HG02642 (cell line): ENCODE measurements around the gene MESD.
"Not testable (repeated sequence)": the region's sequence is repeated elsewhere in the genome, so short reads cannot be mapped to it uniquely, and the experiment has no call there.

Experiments used
- ATAC-seq: cut with Tn5 transposase; IDR thresholded peaks from one replicate; pipeline ENCODE4 v1.9.1; 2021; ENCODE audit warnings: mild to moderate bottlenecking; ENCODE audit not compliant: unreplicated experiment, poor library complexity

The MESD gene

DNA sequence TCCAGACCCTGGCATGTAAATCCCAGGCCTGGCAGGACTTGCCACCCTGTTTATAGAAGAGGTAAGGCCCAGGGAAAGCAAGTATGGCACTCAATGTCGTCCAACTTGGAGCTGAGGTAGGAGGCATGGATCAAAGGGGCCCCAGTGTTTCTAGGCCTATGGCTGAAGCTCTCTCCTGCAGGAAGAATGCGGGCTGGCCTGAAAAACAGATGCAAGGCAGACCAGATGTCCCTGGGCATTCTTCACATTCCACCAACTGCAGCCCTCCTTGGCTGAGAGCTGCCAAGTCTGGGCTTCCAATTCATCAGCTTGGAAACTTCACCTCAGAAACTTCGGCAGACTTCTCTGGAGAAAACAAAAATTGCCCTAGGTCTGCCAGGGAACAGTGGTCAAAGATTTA lies 22.2 kb downstream of the MESD start:
- ATAC-seq = no peak

DNA sequence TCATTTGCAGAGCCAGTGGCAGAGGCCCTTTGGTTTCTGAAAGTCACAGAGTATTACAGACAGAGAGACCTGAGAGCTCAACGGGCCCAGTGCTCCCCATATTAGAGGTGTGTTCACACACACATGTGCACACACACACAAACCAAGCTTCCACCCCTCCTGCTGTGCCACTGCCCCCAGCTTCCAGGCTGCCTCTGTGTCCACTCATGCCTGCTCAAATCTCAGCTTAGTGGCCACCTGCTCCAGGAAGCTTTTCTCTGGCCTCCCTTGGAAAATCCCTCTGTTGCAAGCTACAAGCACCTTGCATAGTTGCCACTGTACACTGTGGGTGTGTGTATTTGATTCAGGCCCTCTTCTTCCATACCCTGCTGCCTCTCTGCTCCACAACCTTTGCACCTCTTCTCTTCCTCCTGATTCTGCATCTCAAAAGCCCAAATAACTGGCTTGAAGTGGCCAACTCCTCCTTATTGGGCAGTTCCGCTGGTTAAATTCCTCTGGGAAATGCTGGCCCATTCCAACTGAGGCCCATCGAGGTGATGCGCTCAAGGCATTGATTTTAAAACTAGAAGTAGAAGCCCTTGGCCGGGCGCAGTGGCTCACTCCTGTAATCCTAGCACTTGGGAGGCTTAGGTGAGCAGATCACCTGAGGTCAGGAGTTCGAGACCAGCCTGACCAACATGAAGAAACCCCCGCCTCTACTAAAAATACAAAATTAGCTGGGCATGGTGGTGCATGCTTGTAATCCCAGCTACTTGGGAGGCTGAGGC lies 23.0 kb downstream of the MESD start:
- ATAC-seq = no peak

DNA sequence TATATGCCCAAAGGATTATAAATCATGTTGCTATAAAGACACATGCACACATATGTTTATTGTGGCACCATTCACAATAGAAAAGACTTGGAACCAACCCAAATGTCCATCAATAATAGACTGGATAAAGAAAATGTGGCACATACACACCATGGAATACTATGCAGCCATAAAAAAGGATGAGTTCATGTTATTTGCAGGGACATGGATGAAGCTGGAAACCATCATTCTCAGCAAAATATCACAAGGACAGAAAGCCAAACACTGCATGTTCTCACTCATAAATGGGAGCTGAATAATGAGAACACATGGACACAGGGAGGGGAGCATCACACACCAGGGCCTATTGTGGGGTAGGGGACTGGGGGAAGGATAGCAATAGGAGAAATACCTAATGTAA lies 24.2 kb downstream of the MESD start:
- ATAC-seq = not testable (repeated sequence)

DNA sequence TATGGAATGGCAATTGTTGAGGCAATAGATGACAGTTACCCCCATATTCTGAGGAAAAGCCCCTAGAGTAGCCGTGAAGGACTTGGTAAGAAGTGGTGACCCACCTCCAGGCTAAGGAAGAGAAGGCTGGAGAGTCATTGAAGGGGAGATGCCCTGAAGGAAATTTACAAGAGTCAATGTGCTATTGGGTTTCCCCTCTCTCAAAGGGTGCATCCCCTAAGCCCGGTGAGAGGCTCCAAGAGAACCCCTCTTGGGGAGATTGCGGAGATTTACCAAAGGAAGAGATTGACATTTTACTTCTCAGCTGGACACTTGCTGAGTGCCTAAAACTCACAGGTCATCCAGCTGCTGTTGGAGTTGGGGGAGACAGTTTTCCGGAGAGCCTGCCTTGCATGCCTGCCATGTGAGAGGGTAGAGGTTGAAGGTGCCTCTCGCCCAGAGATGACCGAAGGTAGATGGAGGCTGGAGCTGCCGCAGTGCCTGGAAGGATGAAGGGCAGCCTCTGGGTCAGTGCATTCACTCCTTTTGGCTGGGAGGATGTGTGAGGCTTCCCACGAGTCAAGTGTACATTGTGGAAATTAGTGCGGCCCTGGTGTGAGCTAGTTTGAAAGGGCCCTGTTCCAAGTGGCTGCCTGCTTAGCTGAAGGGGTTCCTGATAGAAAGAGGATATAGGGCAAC lies 30.7 kb downstream of the MESD start:
- no peak for ATAC-seq

DNA sequence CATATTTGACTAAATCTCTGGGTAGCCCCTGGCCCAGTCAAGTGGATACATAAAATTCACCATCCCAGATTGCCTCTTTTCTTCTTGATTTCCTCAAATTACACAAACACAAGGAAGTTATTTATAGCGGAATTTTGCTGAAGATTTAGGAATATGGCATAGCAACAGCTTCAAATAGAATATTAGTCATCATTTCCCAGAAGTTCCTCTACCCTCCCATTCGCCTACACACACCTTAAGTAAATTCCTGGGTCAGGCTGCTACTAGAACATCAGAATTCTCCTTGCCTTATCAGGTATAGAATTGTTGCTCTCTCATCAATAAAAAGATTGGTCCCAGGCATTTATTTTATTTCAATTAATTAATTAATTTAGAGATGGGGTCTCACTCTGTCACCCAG lies 31.6 kb downstream of the MESD start:
- no peak for ATAC-seq

DNA sequence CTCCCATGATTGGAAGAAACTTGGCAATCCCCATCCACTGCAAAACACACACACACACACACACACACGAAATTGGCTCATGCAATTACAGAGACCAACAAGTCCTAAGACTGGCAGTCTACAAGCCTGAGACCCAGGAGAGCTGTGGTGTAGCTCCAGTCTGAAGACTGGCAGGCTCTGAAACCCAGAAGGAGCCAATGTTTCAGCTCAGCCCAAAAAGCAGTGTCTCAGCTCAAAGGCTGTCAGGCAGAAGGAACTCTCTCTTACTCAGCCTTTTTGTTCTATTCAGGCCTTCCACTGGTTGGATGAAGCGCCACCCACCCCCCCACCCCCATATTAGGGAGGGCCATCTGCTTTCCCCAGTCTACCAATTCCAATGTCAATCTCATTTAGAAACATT lies 32.1 kb downstream of the MESD start:
- no peak for ATAC-seq

DNA sequence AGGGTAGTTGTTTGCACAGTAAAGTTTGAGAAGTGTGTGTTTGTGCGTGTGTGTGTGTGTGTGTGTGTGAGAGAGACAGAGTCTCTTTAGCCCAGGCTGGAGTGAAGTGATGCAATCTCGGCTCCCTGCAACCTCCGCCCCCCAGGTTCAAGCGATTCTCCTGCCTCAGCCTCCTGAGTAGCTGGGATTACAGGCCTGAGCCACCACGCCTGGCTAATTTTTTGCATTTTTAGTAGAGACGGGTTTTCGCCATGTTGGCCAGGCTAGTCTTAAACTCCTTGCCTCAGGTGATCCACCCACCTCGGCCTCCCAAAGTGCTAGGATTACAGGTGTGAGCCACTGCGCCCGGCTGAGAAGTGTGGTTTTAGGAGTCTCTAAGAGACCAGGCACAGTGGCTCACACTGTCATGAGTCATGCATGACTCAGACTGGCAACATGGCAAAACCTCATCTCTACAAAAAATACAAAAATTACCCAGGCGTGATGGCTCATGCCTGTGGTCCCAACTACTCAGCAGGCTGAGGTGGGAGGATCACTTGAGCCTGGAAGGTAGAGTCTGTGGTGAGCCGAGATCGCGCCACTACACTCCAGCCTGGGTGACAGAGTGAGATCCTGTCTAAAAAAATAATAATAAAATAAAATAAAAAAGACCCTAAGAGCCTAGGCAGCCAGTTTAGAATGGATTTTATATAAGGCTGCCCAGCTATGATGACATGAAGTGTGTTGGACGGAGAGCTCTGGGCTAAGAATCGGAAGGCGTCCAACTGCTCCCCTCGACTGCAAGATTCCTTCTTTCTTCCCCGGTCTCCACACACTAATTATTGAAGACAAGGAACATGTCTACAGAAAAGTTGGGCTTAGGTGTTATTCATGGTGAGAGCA lies 33.8 kb downstream of the MESD start:
- not testable (repeated sequence) for ATAC-seq

DNA sequence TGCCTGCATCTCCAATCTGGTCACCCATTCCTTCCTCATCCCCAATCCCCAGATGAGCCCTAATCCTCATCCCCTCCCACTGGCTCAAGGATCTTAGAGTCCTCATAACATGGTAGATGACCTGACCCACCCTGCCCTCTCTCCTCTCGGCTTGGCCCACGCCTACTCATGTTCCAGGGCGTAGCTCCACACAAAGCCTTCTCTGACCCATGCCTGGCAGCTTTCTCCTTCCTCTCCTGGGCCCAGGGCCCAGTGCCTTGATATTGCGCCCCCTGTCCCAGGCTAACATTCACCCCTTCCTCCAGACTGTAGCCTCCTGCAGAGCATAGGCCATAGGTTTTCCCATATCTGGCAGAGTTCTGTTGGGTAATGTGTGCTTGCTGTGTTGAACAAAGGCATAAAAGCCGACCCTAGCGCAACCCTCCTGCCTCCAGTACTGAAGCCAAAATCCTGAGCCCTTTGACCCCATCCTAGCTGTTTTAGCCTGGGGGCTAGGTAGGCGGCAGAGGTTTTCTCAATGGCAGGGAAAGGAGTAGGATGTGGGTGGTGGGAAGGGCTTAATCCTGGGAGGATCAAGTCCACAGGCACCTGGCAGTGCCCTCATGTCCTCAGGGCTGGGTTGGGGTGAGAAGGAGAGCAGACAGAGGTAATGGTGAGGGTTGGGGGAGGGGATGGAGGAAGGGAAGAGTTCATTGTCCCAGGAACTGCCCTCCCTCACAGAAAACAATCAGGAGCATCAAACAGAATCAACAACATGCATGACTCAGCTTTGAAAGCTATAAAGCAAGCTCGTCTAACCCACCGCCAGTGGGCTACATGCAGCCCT lies 35.5 kb downstream of the MESD start:
- ATAC-seq = no peak

DNA sequence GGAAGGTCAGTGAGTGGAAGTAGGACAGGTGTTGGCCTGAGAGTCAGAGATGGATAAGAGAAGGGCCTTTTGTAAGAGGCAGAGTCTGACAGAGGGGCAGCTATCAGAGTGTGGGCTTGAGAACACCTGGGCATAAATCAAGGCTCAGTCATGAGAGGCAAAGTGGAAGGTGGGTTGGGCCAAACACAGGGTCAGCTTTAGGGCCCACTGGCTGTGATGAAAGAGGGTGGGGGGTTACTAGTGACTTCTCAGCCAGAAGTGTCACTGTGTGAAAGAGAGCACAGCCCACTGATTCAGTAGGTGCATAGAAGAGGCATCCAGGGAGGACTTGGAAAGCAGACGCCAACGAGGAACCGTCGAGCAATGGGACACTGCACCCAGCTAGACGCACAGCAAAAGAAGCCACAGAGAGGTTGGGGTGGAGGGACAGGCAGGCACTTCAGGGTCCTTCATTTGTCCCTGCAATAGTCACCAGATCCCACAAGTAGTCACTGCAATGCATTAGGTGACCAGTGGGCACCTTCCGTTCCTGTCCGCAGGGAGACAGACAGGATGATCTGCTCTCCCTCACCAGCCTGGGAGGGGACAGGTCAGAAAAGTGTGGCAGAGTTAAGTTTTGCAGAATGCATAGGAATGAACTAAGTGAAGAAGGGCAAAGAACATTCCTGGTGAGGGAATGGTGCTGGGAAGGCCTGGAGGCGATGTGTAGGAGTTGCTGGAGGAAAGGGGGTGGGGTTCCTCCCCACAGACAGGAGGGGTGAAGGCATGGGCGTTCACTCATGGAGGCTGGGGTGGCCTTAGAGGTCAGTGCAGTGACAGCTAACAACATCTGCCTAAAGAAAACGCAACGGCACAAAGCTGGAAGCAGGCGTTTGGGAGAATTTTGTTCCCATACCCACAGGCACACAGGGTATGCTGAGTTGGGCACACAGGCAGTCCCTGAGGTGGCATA lies 36.3 kb downstream of the MESD start:
- ATAC-seq = no peak

DNA sequence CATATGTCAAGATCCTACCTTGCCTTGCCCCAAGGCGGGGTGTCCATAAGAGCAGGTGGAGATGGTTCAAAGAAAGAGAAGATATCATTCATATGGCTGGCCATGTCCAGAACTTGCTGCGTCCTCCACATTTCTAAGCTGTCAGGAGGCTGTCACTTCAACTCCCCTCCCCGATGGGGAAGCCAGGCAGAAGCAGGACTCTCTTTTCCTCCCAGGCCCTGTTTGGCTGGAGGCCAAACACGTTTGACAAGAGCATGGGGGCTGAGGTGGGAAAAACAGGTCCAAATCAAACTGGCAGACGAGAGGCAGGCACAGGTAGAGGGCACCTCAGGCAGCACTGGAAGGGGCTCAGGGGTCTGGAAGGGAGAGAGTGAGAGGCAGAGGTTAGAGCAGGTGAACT lies 37.7 kb downstream of the MESD start:
- no peak for ATAC-seq

DNA sequence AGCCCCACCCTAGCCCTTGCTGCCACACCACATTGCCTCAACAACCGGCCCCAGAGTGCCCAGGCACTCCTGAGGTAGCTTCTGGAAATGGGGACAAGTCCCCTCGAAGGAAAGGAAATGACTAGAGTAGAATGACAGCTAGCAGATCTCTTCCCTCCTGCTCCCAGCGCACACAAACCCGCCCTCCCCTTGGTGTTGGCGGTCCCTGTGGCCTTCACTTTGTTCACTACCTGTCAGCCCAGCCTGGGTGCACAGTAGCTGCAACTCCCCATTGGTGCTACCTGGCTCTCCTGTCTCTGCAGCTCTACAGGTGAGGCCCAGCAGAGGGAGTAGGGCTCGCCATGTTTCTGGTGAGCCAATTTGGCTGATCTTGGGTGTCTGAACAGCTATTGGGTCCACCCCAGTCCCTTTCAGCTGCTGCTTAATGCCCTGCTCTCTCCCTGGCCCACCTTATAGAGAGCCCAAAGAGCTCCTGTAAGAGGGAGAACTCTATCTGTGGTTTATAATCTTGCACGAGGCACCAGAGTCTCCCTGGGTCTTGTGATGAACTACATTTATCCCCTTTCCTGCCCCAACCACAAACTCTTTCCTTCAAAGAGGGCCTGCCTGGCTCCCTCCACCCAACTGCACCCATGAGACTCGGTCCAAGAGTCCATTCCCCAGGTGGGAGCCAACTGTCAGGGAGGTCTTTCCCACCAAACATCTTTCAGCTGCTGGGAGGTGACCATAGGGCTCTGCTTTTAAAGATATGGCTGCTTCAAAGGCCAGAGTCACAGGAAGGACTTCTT lies 39.1 kb downstream of the MESD start:
- no peak for ATAC-seq

DNA sequence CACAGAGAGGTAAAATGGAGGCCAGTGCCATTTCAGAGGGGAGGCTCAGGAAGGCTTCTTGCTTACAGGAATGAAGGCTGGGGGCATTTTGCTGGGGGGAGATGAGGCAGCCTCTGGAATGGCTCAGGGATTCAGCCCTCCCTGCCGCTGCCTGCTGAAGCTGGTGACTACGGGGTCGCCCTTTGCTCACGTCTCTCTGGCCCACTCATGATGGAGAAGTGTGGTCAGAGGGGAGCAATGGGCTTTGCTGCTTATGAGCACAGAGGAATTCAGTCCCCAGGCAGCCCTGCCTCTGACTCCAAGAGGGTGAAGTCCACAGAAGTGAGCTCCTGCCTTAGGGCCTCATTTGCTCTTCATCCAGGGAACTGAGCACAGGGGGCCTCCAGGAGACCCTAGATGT lies 39.9 kb downstream of the MESD start:
- no peak for ATAC-seq

DNA sequence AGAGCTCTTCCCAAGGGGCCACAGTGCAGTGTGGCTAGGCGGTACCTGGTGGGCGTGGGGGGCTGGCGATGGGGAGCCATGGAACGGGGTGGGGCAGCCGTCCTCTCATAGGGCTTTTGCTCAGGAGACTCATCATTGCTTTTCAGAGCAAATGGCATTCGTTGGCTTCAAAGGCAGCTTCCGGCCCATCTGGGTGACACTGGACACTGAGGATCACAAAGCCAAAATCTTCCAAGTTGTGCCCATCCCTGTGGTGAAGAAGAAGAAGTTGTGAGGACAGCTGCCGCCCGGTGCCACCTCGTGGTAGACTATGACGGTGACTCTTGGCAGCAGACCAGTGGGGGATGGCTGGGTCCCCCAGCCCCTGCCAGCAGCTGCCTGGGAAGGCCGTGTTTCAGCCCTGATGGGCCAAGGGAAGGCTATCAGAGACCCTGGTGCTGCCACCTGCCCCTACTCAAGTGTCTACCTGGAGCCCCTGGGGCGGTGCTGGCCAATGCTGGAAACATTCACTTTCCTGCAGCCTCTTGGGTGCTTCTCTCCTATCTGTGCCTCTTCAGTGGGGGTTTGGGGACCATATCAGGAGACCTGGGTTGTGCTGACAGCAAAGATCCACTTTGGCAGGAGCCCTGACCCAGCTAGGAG lies 40.8 kb downstream of the MESD start:
- no peak for ATAC-seq

DNA sequence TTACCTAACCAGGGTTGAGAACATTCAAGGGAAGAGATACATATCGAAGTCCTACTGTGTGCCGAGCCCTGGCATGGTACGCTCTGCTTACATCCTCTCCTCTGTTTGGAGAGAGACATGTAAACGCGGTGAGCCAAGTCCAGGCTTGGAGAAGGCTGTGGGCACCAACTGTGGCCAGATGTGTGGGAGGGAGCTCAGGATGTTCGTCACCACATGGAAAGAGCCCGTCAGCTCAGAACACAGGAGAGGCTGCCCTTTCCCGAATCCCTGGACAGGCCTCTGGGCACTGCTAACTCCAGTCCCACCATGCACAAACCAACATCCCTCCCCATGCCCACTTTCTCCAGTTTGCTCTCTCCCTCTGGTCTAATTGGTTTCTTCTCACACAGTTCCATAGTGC lies 43.0 kb downstream of the MESD start:
- ATAC-seq = no peak

DNA sequence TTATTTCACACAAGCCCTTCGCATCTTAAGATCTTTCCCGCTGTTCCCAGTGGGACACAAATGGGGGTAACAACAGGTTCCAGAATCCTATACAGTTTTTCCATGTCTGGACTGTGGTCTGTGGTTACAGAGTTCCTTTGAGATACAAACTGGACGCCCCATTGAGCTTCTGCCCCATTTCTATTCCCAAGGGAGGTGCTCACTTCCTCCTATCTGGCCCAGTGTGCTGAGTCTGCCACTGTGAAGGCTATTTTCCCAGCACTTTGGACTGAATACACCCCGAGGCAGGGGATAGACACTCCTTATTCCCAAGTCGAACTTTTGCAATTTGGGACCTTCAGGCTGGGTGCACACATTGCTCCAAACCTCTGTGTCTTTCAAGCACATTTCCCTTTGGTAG lies 44.0 kb downstream of the MESD start:
- ATAC-seq = no peak

DNA sequence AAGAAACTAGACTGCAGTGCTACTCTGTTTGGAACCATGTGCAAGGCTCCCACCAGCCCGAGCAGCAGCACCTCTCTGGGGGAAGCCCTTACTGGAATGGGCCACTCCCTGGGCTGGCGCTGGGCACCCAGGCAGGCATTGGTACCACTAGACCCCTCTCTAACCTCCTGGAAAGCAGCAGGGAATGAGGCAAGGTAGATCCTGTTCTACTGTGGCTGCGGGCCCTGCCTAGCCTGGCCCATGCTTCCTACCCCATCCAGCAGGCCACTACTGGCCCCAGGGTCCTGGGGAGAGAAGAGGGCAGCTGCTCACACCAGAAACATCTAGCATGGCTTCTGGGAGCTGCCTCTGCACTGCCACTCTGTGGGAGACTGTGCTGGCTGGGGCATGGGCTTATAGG lies 44.8 kb downstream of the MESD start:
- ATAC-seq = no peak

DNA sequence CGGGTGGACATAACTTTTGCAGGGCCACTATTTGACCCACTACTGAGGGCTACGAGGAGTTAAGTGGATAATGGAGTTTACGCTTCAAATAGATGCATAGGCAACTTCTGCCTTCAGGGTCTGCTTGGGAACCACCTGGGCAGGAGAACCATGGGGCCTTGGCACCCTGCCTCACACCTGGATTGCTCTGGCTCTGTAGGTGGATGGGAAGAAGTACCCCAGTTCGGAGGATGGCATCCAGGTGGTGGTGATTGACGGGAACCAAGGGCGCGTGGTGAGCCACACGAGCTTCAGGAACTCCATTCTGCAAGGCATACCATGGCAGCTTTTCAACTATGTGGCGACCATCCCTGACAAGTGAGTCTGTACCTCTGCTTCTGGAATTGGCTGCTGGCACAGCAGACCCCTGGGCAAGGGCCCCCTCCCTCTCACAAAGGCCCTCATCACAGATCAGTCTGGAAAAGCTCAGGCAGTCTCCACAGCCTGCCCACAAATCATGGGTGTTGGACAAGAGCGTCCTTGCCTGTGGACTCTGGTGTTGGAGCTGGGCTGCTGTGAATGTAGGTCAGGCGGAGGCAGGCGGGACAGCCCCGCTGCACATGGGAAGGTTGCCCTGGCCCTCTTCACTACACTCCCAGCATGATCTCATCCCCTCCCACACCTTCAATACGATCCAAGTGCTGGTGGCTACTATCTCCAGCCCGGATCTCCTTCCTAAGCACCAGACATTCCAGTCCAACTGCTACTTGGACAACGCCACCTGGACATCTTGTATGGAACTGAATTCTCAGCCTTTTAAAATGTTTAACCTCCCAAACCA lies 46.7 kb downstream of the MESD start:
- ATAC-seq = no peak
